HG03354 (cell line): ENCODE results near the gene ENTHD1.
"Not testable (repeated sequence)": the region's sequence is repeated elsewhere in the genome, so short reads cannot be mapped to it uniquely, and the experiment has no call there.

ENCODE experiments used
- ATAC-seq: cut with Tn5 transposase; IDR thresholded peaks from one replicate; pipeline ENCODE4 v1.9.1; 2021; ENCODE audit warnings: mild to moderate bottlenecking; ENCODE audit not compliant: unreplicated experiment, poor library complexity, severe bottlenecking

ENTHD1 gene

DNA sequence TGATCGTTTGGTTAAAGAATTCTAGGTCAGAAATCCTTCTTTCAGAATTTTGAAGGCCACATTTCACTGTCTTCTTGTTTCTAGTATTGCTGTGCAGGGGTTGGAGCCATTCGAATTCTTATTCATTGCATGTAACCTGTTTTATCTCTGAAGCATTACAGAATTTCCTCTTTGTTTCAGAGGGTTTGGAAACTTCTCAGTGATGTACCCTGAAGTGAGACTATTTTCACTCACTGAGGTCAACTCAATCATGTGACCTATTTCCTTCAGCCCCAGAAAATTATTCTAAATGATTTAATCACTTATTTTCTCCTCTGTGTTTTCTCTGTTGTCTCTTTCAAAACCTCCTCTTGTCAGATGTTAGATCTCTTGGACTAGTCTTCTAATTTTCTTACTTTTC lies 147.8 kb downstream of the ENTHD1 start:
- ATAC-seq = no peak

DNA sequence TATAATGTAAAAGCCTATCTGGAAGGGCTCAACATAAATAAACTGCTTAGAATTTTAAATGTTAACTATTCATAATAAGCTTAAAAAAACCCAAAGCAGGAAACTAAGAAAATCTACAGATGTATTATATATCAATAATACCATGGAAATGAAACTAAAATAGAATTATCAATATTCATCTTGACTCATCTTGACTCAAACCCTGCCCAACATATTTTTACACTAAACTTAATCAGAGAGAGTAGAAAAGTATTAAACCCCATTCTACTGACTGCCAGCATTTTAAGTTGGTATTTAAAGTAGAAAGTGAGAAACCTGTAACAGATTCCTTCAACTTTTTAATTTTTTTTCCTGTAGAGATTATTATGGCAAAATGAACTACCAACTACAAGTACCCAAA lies 149.2 kb downstream of the ENTHD1 start:
- no peak for ATAC-seq

DNA sequence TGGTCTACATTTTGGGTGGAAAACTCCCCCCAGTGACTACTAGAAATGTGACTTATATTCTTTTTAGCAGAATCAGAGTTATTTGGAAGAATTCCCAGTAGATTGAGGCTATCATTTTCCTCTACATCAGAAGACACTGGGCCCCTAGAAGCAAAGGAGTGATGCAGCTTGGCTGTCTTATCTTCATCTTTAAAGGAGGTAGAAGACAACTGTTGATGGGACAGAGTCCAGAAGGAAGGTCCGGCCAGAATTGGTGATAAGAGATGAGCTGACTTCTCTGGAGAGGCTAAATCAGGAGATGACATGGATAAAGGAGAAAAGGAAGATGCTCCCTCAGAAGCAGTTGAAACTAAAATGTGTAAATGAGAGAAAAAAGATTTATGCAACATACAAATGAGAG lies 149.6 kb downstream of the ENTHD1 start:
- ATAC-seq = no peak

DNA sequence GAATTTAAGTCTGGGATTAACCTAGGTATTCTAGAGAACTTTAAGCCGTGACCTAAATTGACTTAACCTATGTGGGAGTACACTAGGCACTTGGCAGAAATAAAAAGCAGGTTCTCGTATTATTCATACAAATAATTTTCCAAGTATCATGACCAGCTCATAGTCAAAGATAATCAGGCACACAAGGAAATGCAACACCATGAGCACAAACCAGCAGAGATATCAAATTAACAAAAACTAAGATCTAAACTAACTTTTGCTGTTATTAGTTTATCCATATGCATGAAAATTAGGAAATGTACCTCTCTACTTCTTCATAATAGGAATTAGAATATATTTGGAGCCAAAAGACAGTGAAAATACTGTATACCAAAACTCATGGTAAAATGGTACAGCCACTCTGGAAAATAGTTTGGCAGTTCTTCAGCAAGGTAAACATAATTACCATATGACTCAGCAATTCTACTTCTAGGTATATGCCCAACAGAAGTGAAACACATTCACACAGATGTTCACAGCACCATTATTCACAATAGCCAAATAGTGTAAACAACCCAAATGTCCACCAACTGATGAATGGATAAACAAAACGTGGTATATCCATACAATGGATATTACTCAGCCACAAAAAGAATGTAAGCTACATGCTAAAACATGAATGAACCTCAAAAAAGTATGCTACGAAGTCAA lies 154.1 kb downstream of the ENTHD1 start:
- no peak for ATAC-seq

DNA sequence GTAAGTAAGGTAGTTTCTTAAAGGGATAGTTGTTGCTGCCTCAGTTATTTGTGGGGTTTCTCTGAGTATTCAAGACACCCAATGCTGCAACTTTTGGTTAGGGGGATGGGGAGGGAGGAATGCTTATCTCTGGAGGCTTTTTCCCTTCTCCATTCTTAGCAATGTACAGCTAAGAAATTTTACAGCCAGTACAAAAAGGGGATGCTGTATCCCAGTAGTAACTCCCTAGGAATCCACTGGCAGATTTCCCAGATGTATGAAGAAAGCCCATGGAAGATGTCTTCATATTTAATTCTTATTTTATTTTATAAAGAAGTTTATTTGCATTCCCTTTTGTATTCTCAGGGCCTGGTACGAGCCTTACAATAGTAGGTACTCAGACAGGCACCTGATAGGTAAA lies 154.8 kb downstream of the ENTHD1 start:
- no peak for ATAC-seq

DNA sequence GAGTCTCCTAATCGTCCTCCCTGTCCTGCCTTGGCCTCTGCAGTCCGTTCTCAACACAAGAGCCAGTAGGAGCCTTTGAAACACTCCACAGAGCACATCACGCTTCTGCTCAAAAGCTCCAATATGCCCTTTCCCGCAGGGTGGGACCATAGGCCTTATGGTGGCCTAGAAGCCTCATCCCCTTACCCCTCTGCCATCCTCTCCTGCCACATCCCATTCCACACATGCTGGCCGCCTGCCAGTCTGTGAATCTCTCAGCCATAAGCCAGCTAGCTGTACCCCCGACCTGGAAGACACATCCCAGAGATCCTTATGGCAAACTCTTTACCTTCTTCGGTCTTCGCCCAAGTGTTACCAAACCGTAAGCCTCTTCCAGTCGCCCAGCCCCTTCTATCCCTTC lies 157.8 kb downstream of the ENTHD1 start:
- no peak for ATAC-seq

DNA sequence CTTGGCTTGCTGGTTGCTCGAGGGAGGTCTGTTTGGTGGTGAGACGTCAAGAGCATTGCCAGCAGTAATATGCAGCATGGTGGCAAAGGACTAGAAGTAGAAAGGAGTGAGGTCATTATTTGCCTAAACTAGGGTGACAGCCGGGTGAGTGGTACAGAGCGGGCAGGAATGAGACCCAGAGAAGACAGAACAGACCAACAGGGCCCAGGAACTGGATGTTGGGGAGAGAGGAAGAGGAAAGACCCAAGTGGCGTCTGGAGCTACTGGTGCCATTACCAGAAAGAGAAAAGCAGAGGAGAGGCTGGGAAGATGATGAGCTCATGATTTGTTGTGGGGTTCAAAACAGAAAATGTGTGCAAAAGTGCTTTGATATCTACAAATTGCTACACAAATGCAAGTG lies 158.7 kb downstream of the ENTHD1 start:
- no peak for ATAC-seq

DNA sequence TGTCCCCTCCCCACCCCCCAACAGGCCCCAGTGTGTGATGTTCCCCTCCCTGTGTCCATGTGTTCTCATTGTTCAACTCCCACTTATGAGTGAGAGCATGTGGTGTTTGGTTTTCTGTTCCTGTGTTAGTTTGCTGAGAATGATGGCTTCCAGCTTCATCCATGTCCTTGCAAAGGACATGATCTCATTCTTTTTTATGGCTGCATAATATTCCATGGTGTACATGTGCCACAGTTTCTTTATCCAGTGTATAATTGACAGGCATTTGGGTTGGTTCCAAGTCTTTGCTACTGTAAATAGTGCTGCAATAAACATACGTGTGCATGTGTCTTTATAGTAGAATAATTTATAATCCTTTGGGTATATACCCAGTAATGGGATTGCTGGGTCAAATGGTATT lies 159.5 kb downstream of the ENTHD1 start:
- ATAC-seq = not testable (repeated sequence)

DNA sequence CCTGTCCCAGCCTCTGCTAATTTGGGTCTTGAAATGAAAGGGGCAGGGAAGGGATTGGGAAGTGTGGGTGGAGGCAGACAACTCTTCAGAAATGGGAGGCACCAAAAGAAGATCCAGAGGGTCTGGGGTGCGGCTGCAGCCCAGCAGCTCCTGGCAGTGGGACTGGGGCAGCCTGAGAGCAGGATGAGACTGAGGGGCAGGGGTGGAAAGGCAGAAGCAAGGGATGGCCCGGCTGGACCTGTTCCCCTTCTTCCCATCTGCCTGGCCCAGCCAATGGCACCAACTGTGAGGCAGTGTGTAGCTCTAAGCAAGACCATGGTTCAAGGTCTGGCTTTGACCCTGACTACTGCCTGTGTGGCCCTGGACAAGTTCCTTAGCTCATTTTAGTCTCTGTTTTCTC lies 160.4 kb downstream of the ENTHD1 start:
- ATAC-seq = no peak

DNA sequence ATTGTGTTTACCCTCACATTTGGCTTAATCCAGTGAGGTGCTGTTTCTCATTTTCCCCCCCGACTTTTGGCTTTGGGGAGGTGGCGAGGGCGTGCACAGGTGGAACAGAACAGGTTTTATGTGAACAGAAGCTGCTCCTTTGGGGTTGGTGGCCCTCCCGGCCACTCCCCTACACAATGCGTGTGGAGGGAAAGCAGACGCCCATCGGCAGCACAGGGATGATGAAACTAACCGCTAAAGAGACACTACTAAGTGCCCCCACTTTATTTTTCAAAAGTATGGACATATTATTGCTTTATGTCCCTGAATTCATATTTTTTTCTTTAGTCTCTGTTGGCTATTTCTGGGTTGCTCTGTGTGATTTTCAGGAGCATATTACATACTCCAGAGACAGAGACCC lies 160.9 kb downstream of the ENTHD1 start:
- no peak for ATAC-seq

DNA sequence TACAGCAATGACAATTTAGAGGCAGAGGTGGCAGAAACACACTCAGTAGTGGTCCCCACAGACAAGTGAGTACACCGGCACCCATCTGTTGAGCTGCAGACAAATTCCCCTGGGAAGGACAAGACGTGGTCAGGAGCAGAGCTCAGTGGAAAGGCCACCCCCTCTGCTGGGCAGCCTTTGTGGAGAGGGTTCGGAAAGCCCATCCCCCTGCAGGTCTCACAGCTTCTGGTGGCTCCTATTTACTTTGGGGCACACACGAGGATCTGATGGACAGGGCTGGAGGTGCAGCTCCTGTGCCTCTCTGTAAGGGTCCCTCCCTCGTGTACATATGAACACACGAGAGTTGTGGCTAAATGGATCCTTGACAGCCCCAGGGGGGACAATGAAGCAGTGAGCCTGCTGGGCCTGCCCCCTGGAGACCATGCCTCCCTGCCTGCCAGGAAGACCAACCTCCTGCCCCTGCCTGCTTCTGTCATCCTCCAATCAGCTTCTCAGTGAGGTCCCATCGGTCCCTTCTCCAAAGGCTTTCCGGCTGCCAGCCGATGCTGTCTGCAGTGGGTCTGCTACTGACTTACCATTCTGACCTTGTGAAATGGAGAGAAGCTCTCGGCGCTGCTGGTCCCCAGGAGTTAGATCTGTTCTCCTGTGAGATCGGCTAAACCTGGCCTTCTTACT lies 161.5 kb downstream of the ENTHD1 start:
- ATAC-seq = no peak

DNA sequence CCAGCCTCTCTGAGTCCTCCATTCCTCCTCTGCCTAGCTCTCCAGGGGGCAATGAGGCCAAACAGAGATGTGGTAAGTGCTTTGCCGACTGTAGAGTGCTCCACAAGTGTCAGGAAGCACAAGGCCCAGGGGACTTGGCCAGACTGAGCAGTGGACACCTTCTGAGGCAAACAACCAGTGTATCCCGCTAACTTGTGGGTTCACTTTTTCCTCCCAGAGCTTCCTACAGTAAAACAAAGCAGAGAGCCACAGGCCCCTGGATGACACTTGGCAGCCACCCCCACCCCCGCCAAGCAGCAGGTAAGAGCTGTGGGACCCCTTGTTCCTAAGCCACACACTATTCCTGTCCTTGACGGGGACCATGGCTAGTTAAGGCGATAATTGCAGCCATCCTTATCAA lies 162.1 kb downstream of the ENTHD1 start:
- ATAC-seq = no peak

DNA sequence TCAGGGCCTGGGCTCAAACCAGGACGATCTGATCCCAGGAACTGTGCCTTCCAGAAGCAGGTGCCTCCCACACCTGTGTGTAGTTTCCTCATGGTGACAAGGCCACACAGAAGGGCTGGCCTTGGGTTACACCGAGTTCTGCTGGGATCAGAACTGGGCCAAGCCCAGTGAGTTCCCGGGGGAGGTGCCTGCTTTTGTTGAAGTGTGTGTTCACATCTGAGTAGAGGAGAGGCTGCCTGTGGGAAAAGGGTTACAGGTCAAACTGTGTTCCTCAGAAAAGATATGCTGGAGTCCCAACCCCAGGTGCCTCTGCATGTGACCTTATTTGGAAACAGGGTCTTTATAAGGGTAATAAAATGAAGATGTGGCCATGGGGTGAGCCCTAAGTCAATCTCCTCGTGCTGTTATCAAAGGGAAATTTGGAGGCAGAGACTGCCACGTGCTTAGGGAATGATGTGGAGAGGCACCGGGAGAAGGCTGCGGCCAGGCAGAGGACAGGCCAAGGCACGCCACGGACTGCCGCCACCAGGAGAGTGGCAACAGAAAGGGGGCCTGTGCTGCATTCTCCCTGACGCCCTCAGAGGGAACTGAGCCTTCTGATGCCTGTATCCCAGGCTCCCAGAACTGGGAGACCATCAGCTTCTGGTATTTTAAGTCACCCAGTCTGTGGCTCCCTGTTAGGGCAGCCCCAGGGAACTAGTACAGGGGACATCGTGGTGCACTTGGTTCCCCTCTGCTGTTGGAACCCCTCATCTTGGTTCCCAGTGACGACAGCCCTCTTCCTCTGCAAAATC lies 164.2 kb downstream of the ENTHD1 start:
- no peak for ATAC-seq

DNA sequence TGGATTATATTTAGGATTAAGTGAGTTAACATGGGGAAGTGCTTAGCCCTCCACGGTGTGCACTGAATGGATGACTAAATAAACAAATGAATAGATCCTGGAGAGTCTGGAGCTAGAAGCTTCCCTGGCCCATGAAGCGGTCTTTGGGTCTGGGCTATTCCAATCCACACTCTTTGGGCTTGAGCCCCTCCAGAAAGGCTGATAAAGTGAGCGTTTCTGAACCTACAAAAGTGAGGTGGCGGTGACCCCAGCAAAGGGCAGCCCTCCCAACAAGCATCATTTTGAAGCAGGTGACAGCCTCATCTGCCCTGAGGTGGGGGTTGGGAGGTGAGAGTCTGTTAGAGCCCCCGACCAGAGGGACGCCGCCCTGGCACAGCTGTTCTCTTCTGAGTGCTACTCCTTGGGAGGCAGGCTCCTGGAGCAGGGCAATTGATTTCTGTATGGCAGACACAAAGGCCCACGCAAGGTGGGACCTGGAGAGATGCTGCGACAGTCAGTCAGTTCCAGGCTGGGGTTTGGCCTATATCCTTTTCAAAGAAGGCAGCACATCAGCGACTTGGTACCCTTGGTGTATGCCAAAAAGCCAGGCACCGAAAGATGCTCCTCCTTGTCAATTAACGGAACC lies 165.2 kb downstream of the ENTHD1 start:
- no peak for ATAC-seq

DNA sequence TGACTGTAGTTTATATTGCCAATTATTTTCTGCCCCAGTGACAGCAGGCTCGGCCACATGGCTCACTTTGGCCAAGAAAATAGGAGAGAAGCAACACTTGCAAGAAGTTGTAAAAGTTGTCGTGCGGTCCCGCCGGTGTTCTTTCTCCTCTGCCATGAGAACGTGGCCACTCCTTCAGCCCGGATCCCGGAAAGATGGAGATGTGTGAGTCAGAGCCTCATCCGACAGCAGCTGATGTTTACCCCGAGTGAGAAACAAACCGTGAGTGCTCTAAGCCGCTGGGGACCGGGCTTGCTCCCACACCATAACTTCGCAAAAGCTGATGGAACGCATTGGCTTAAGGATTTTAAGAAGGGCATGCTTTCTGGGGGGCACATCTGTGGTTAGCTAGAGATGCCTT lies 166.0 kb downstream of the ENTHD1 start:
- no peak for ATAC-seq

DNA sequence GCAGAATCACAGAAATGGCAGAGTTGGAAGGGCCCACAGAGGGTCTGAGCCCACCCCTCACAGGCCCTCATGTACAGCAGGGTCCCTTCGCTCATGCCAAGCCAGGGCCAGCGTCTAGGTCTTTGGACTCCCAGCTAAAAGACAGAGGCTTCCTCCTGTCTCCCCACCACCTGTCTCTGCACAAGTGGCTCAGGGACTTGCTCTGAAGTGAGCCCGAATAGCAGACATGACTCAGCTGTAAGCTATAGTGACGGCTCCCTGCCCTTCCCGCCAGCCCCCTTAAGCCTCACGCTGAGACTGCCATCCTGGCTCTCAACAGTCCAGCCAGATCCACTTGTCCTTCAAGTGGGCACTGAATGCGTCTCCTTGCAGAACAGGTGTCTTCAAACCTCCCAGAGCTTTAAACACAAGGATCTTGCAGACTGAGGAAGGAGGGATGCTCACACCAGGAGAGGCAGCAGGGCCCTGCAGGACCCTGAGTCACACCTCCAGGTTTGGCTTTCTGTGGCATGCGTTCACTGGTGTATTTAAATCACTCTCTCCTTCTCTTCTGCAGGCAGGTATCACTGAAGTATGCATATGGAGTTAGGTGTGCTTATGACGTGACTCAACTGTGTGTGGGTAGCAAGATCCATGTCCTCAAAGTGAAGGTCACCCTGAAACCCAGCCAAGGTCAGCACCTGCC lies 168.1 kb downstream of the ENTHD1 start:
- ATAC-seq = no peak

DNA sequence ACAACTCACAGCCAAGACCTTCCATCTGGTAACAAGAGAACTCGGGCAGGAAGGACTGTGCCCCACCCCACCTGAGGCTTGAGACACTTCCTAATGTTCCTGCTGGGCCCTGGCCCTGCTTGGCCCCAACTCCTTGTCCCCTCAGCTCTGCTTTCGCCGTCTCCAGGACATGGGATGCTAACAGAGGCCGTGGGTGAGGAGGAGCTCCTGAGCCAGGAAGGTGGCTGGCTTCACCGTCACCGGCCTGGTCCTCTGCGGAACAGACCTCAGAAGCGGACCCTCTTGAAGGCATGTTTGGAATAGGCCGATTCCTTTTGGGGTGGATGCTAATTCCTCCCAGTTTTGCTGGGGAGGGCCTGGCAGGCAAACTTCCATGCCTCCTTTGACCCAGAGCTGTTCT lies 168.7 kb downstream of the ENTHD1 start:
- ATAC-seq = no peak

DNA sequence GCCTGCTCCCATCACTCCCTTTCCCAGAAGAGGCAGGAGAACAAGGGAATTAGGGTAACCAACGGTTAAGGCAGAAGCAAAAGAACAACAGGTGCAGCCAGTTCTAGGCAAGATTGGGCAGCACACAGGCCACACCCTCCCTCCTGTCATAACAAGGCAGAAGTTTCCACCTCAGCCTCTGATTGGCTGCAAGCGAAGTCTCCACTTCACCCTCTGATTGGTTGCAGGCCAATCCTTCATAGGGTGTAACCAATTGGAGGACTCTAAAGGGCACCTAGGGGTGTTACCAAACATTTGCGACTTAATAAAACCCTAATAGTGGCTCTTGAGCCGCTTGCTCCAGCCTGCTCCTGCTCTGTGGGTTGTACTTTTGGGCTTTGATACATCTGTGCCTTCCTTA lies 169.2 kb downstream of the ENTHD1 start:
- no peak for ATAC-seq

DNA sequence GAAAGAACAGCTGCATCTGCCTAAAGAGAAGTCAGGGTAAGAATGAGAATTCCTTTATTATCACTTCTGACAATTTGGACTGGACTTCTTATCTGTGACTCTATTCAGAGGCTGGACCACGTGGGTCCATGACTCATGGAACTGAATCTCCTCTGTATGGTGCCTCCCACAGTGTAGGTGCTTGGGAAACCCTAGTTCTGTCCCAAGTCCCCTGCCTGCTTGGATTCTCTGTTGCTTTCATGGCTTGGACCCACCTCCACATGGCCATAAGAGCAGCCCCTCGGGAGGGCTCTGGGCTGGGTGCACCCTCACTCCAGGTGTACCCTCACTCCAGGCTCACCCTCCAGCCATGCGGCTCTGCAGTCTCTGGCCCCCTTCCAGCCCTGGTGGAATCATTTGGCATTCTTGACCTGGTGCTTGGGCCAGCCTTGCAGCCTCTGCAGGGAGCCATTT lies 169.6 kb downstream of the ENTHD1 start:
- no peak for ATAC-seq

DNA sequence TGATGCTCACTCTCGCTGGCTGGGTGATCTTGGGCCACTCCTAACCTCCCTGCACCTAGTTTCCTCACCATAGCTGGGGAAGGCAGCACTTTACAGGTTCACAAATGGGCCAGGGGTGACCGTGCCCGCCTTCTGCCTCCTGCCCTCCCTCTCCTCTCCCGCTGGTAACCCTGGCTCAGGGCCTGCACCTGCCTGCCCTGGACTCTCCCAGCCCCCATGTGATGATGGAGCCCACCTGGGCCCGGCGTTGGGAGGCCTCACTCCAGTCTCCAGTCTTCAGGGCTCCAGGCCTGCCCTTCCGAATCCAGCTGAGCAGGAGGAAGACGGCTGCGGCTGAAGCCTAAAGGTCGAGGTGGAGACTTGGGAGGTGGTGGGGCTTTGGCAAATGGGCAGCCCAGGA lies 170.1 kb downstream of the ENTHD1 start:
- no peak for ATAC-seq
